ENCODE data around the gene ARL2. TPM values are rescaled to one million over a fixed set of nuclear protein-coding genes. Genes with fewer than 3 reads are reported as not detected.
A peak's percentile ranks its signal among the peaks of the same experiment; 100 is the strongest.
"Not testable (repeated sequence)": the region's sequence is repeated elsewhere in the genome, so short reads cannot be mapped to it uniquely, and the experiment has no call there.

ARL2 gene
- total RNA-seq, 4 donors from 2014 or later, result 150 to 268 (median 170) TPM

DNA sequence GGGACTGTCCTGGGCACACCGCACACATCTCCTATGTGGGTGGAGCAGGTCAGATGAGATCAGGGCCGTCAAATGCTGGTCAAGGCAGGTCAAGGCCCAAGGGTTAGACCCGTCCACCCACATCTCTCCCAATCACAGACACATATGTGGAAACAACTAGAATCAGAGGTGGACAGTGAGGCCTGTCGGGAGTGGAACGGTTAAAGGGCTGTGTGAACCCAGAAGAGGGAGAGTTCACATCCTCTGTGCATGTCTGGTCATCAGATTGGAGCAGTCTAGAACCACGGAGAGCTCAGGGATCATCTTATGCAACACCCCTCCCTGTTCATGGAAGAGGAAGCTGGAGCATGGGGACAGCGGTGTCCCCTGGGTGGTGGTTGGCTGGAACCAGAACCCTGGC lies 5.9 kb downstream of the ARL2 start:
- DNase-seq, result no peak
- Histone ChIP-seq H3K36me3 (peaks cover 0 to 45% of the 10 kb centered on the region in 2 donors), H3K4me3 (no peak overlapping the region), H3K27ac (no peak overlapping the region), H3K9me3 (no peaks in the 10 kb centered on the region), H3K4me1 (peaks cover 7 to 11% of the 10 kb centered on the region in 2 donors), H3K27me3 (no peaks in the 10 kb centered on the region)
- no peak for ATAC-seq
- no peak for TF ChIP-seq POLR2A (IDR thresholded peaks at IDR 0.05)
- TF ChIP-seq, protein P1, sequence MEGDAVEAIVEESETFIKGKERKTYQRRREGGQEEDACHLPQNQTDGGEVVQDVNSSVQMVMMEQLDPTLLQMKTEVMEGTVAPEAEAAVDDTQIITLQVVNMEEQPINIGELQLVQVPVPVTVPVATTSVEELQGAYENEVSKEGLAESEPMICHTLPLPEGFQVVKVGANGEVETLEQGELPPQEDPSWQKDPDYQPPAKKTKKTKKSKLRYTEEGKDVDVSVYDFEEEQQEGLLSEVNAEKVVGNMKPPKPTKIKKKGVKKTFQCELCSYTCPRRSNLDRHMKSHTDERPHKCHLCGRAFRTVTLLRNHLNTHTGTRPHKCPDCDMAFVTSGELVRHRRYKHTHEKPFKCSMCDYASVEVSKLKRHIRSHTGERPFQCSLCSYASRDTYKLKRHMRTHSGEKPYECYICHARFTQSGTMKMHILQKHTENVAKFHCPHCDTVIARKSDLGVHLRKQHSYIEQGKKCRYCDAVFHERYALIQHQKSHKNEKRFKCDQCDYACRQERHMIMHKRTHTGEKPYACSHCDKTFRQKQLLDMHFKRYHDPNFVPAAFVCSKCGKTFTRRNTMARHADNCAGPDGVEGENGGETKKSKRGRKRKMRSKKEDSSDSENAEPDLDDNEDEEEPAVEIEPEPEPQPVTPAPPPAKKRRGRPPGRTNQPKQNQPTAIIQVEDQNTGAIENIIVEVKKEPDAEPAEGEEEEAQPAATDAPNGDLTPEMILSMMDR (IDR thresholded peaks at IDR 0.05 in 4 of 5, conservative IDR thresholded peaks at IDR 0.05 in 1 of 5), result no peak
- in situ Hi-C loops (cut with MboI; ENCODE audit: low sequenced_read_pairs in 4 of 4), result loop anchor here in 1 of 4 donors (10.0 kb wide), 1 partner anchor 95 kb away; the partner anchor contains the start of gene PPP2R5B
- intact Hi-C loops (cut with DNase I; ENCODE audit: low total_unique reads), result loop anchor here (2.0 kb wide), 1 partner anchor 37 kb away; no protein-coding TSS in a partner anchor

DNA sequence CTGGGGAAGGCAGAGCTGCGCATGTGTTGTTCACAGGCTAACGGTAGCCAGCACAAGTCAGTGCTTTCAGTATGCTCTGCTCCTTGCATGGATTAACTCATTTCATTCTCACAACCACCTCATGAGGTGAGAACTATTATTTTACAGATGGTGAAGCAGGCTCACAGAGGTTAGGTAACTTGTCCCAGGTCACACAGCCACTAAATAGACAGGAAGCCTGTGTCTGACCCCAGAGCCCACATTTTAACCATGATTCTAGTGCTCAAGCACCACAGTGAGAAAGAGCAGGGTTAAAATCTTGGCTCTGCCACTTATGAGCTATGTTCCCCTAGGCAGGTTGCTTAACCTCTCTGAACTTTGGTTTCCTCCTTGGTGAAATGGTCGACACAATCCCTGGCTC lies 7.0 kb downstream of the ARL2 start:
- H3K4me1 ChIP-seq, result no peaks in the 10 kb centered on the region
- in situ Hi-C loops (cut with MboI; ENCODE audit: low sequenced_read_pairs in 4 of 4), result loop anchor here in 1 of 4 donors (10.0 kb wide), 1 partner anchor 96 kb away; the partner anchor contains the start of gene PPP2R5B
- H3K36me3 ChIP-seq, result peaks cover 0 to 45% of the 10 kb centered on the region in 2 donors
- H3K9me3 ChIP-seq, result no peaks in the 10 kb centered on the region
- DNase-seq (no peak), ATAC-seq (no peak)
- no peak overlapping the region for H3K4me3 ChIP-seq
- H3K27ac ChIP-seq, result no peak overlapping the region
- no peaks in the 10 kb centered on the region for H3K27me3 ChIP-seq
- no peak for TF ChIP-seq POLR2A (IDR thresholded peaks at IDR 0.05)
- TF ChIP-seq, protein P1 (IDR thresholded peaks at IDR 0.05 in 4 of 5, conservative IDR thresholded peaks at IDR 0.05 in 1 of 5), result no peak
- intact Hi-C loops (cut with DNase I; ENCODE audit: low total_unique reads), result loop anchor here (2.0 kb wide), 1 partner anchor 36 kb away; no protein-coding TSS in a partner anchor

DNA sequence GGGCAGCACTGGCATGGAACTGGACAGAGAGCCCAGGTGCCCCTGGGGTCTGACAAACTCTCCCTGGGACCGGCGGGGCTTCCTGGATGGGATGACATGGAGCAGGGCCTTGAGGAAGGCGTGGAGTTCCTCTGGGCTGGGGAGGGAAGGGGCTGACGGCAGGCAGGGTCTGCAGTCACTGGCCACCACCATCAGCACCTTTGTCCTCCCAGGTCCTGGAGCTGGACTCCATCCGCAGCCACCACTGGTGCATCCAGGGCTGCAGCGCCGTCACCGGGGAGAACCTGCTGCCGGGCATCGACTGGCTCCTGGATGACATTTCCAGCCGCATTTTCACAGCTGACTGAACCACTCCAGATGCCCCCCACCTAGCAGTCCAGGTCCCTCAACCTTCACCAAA lies 7.5 kb downstream of the ARL2 start:
- no peaks in the 10 kb centered on the region for H3K4me1 ChIP-seq
- TF ChIP-seq, protein P1 (IDR thresholded peaks at IDR 0.05 in 4 of 5, conservative IDR thresholded peaks at IDR 0.05 in 1 of 5), result no peak
- no peak for TF ChIP-seq POLR2A (IDR thresholded peaks at IDR 0.05)
- peaks cover 0 to 45% of the 10 kb centered on the region in 2 donors for H3K36me3 ChIP-seq
- H3K4me3 ChIP-seq, result no peak overlapping the region
- no peaks in the 10 kb centered on the region for H3K27me3 ChIP-seq
- ATAC-seq (no peak), DNase-seq (no peak)
- H3K9me3 ChIP-seq, result no peaks in the 10 kb centered on the region
- intact Hi-C loops (cut with DNase I; ENCODE audit: low total_unique reads) (loop anchor here (2.0 kb wide), 1 partner anchor 35 kb away; no protein-coding TSS in a partner anchor), in situ Hi-C loops (cut with MboI; ENCODE audit: low sequenced_read_pairs in 4 of 4) (loop anchor here in 1 of 4 donors (10.0 kb wide), 1 partner anchor 97 kb away; the partner anchor contains the start of gene PPP2R5B)
- H3K27ac ChIP-seq, result no peak overlapping the region

DNA sequence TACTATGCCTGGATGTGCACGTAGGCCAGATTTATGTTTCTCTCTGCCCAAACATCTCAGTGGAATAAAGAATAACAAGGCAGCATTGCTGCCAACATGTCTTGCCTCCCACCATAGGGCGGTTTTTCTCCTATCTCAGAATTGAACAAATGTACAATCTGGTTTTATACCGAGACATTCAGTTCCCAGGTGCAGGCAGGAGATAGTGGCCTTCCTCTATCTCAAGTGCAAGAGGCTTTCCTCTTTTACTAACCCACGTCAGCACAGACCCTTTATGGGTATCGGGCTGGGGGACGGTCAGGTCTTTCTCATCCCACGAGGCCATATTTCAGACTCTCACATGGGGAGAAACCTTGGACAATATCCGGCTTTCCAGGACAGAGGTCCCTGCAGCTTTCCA lies 9.5 kb downstream of the ARL2 start:
- H3K4me3 ChIP-seq; H3K9me3 ChIP-seq; H3K27me3 ChIP-seq; ATAC-seq; H3K27ac ChIP-seq; DNase-seq; intact Hi-C loops (cut with DNase I; ENCODE audit: low total_unique reads): not testable (repeated sequence)
- peaks cover 10 to 11% of the 10 kb centered on the region in 2 donors for H3K4me1 ChIP-seq
- H3K36me3 ChIP-seq, result peaks cover 0 to 37% of the 10 kb centered on the region in 2 donors
- in situ Hi-C loops (cut with MboI; ENCODE audit: low sequenced_read_pairs in 4 of 4), result loop anchor here in 1 of 4 donors (10.0 kb wide), 1 partner anchor 99 kb away; the partner anchor contains the start of gene PPP2R5B

DNA sequence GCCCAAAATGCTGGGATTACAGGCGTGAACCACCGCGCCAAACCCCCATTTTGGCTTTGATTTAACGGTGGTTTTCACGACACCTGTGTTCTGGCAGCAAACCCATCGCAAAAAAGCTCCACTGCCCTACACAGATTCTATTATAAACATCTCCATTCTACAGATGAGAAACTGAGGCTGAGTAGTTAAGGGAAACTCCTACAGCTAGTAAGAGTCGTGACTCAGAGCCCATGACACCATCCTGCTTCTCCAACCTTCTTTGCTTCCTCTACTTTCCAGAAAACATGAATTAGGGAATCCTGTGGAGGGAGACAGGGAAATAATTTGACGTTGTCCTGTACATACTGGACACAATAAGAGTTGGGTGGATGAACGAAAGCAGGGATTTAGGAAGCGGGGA lies 12.8 kb downstream of the ARL2 start:
- peaks cover 12 to 13% of the 10 kb centered on the region in 2 donors for H3K4me1 ChIP-seq
- in situ Hi-C loops (cut with MboI; ENCODE audit: low sequenced_read_pairs in 4 of 4), result loop anchor here in 2 of 4 donors (5.0 to 10.0 kb wide), 2 partner anchors 102 to 110 kb away; partner anchors contain the start of genes ATG2A (in 1 of the 2) and PPP2R5B (in 1 of the 2)
- H3K4me3 ChIP-seq, result peak overlapping the region; percentile 61 to 73 (median 70)
- H3K27me3 ChIP-seq, result no peaks in the 10 kb centered on the region
- DNase-seq (no peak), ATAC-seq (no peak)
- intact Hi-C loops (cut with DNase I; ENCODE audit: low total_unique reads), result loop anchor here (1.0 to 5.0 kb wide), 8 partner anchors 13 to 890 kb away; partner anchors contain the start of genes ARL2, ATG2A, C11orf68 and CDCA5
- peak overlapping the region; percentile 83 to 94 (median 89) for H3K27ac ChIP-seq
- H3K36me3 ChIP-seq, result peaks cover 0 to 11% of the 10 kb centered on the region in 2 donors
- no peaks in the 10 kb centered on the region for H3K9me3 ChIP-seq
- TF ChIP-seq POLR2A (IDR thresholded peaks at IDR 0.05), result no peak
- TF ChIP-seq, protein P1 (IDR thresholded peaks at IDR 0.05 in 4 of 5, conservative IDR thresholded peaks at IDR 0.05 in 1 of 5), result no peak
